HG03558 (cell line): ENCODE results near the gene CMTM1.
"Not testable (repeated sequence)": the region's sequence is repeated elsewhere in the genome, so short reads cannot be mapped to it uniquely, and the experiment has no call there.

Source experiments
- ATAC-seq: cut with Tn5 transposase; IDR thresholded peaks from one replicate; pipeline ENCODE4 v1.9.1; 2021; ENCODE audit warnings: moderate number of reproducible peaks; ENCODE audit not compliant: unreplicated experiment; ENCODE audit errors: extremely low read depth

Gene CMTM1

GRCh38 chr16:66560107-66560506, 6.1 kb upstream of the CMTM1 start:
- no peak for ATAC-seq

GRCh38 chr16:66561381-66562080, 4.7 kb upstream of the CMTM1 start:
- ATAC-seq = no peak

GRCh38 chr16:66562409-66562808, 3.8 kb upstream of the CMTM1 start:
- ATAC-seq = no peak

GRCh38 chr16:66562986-66563385, 3.3 kb upstream of the CMTM1 start:
- ATAC-seq = no peak

- ATAC-seq = no peak
Observed at GRCh38 chr16:66563574-66564334, 2.5 kb upstream of the CMTM1 start.

- not testable (repeated sequence) for ATAC-seq
Observed at GRCh38 chr16:66567270-66567669, 1.0 kb downstream of the CMTM1 start.

GRCh38 chr16:66568355-66568754, 2.1 kb downstream of the CMTM1 start:
- ATAC-seq = no peak

- ATAC-seq = no peak
Observed at GRCh38 chr16:66569131-66569530, 2.9 kb downstream of the CMTM1 start.

- no peak for ATAC-seq
Observed at GRCh38 chr16:66569827-66570405, 3.7 kb downstream of the CMTM1 start.

- no peak for ATAC-seq
Observed at GRCh38 chr16:66572356-66572755, 6.1 kb downstream of the CMTM1 start.

- no peak for ATAC-seq
Observed at GRCh38 chr16:66574081-66574480, 7.8 kb downstream of the CMTM1 start.

- no peak for ATAC-seq
Observed at GRCh38 chr16:66574531-66574930, 8.3 kb downstream of the CMTM1 start.

GRCh38 chr16:66575060-66575459, 8.8 kb downstream of the CMTM1 start:
- ATAC-seq = no peak

GRCh38 chr16:66576296-66576695, 10.1 kb downstream of the CMTM1 start:
- no peak for ATAC-seq

- ATAC-seq = no peak
Observed at GRCh38 chr16:66578651-66579531, 12.7 kb downstream of the CMTM1 start, which contains the start of gene CMTM2. Gene CMTM2, plus strand, starts transcription at chr16:66579463. Its CDS starts 145 bp downstream, at chr16:66579608.

- no peak for ATAC-seq
Observed at GRCh38 chr16:66580605-66581209, 14.5 kb downstream of the CMTM1 start.

- ATAC-seq = no peak
Observed at GRCh38 chr16:66581246-66581952, 15.2 kb downstream of the CMTM1 start.

GRCh38 chr16:66585481-66586239, 19.4 kb downstream of the CMTM1 start:
- ATAC-seq = no peak
